ENCODE measurements around the gene PPIE. TPM values are rescaled to one million over a fixed set of nuclear protein-coding genes. Genes with fewer than 3 reads are reported as not detected.

Gene PPIE
- total and polyA plus RNA-seq, 4 donors = 28.4 to 55.9 (median 50.2) TPM

DNA sequence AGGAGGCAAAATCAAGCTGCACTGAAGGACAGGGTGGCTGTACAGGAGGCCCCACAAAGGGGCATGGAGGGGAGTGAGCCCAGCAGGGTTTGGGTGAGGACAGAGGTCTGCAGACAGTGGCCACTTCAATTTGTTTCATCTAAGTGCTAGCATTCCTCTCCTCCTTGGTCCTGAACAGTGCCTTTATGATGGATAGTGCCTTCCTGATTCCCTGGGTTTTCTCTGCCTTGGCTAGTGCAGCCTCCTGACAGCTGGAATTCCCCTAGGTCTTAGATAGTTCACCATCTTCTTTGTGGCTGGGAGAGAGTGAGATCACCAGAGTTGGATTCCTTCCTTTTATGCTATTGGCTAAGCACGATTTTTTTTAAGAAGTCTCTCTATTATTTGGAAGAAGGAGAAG lies 43.7 kb upstream of the PPIE start:
- Histone ChIP-seq H3K27me3 (ENCODE audit: control insufficient read depth, insufficient read depth, low read length) (peaks cover 30% of the 10 kb centered on the region), H3K27ac (ENCODE audit: low read depth, low read length) (no peak overlapping the region), H3K9me3 (ENCODE audit: control insufficient read depth, insufficient read depth, low read length) (no peaks in the 10 kb centered on the region), H3K36me3 (ENCODE audit: control insufficient read depth, insufficient read depth, low read length) (no peaks in the 10 kb centered on the region), H3K4me3 (ENCODE audit: low read depth, low read length) (no peak overlapping the region), H3K4me1 (ENCODE audit: control insufficient read depth, insufficient read depth, low read length) (peaks cover 27% of the 10 kb centered on the region)
- no CpG with 5 or more reads among the region's 1 CpG for WGBS (ENCODE audit: insufficient coverage)
- no peak for DNase-seq (ENCODE audit: low read depth in 4 of 6, low spot score in 6 of 6)

GRCh38 chr1:39696448-39696847 lies 42.2 kb upstream of the PPIE start:
- peaks cover 20% of the 10 kb centered on the region for H3K27me3 ChIP-seq (ENCODE audit: control insufficient read depth, insufficient read depth, low read length)
- no peak for DNase-seq (ENCODE audit: low read depth in 4 of 6, low spot score in 6 of 6)
- WGBS (ENCODE audit: insufficient coverage) = no CpG with 5 or more reads among the region's 1 CpG
- H3K36me3 ChIP-seq (ENCODE audit: control insufficient read depth, insufficient read depth, low read length) = no peaks in the 10 kb centered on the region
- no peak overlapping the region for H3K4me3 ChIP-seq (ENCODE audit: low read depth, low read length)
- no peak overlapping the region for H3K27ac ChIP-seq (ENCODE audit: low read depth, low read length)
- peaks cover 18% of the 10 kb centered on the region for H3K4me1 ChIP-seq (ENCODE audit: control insufficient read depth, insufficient read depth, low read length)
- H3K9me3 ChIP-seq (ENCODE audit: control insufficient read depth, insufficient read depth, low read length) = no peaks in the 10 kb centered on the region

DNA sequence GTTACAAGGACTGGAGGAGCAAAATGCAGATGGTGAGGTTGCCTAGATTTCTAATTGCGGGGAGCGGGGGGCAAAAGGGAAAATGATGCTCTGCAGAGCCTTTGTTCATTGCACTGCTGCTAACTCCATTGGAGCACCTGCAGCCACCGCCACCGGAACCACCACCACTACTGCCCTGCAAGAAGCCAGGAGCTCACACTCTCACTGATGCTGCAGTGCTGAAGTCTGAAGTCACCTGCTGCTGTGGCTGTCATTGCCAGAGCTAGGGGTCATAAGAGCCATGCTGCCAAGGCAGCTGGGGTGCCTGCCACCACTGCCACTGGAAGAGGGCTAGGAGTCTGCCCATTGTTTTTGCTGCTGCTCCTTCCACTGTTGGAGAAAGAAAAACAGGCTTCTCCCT lies 40.1 kb upstream of the PPIE start:
- Histone ChIP-seq H3K4me3 (ENCODE audit: low read depth, low read length) (no peak overlapping the region), H3K4me1 (ENCODE audit: control insufficient read depth, insufficient read depth, low read length) (peaks cover 11% of the 10 kb centered on the region), H3K36me3 (ENCODE audit: control insufficient read depth, insufficient read depth, low read length) (no peaks in the 10 kb centered on the region), H3K27ac (ENCODE audit: low read depth, low read length) (no peak overlapping the region), H3K27me3 (ENCODE audit: control insufficient read depth, insufficient read depth, low read length) (peaks cover 2% of the 10 kb centered on the region), H3K9me3 (ENCODE audit: control insufficient read depth, insufficient read depth, low read length) (no peaks in the 10 kb centered on the region)
- no peak for DNase-seq (ENCODE audit: low read depth in 4 of 6, low spot score in 6 of 6)
- 84% methylated on average over 4 of the region's 4 CpGs for WGBS (ENCODE audit: insufficient coverage)

DNA sequence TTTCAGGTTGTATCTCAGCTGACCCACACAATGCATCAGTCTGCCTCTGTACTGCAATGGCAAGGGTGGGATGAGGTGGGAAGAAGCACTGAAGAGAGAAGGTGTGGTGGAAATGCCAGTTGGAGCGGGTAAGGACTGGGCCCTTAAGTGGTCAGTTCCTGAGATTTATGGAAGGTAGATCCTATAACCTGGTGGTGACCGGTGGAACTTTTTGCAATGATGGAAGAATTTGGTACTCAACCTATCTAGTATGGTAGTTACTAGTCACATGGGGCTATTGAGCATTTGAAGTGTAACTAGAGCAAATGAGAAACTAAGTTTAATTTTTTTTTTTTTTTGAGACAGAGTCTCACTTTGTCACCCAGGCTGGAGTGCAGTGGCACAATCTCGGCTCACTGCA lies 39.3 kb upstream of the PPIE start:
- Histone ChIP-seq H3K36me3 (ENCODE audit: control insufficient read depth, insufficient read depth, low read length) (no peaks in the 10 kb centered on the region), H3K27ac (ENCODE audit: low read depth, low read length) (no peak overlapping the region), H3K4me3 (ENCODE audit: low read depth, low read length) (no peak overlapping the region), H3K4me1 (ENCODE audit: control insufficient read depth, insufficient read depth, low read length) (peaks cover 11% of the 10 kb centered on the region), H3K9me3 (ENCODE audit: control insufficient read depth, insufficient read depth, low read length) (no peaks in the 10 kb centered on the region), H3K27me3 (ENCODE audit: control insufficient read depth, insufficient read depth, low read length) (peaks cover 2% of the 10 kb centered on the region)
- no peak for DNase-seq (ENCODE audit: low read depth in 4 of 6, low spot score in 6 of 6)
- WGBS (ENCODE audit: insufficient coverage) = 100% methylated on average over 2 of the region's 3 CpGs

GRCh38 chr1:39700348-39700747 lies 38.3 kb upstream of the PPIE start:
- H3K27me3 ChIP-seq (ENCODE audit: control insufficient read depth, insufficient read depth, low read length) = peaks cover 2% of the 10 kb centered on the region
- WGBS (ENCODE audit: insufficient coverage) = 0% methylated on average over 1 of the region's 3 CpGs
- no peaks in the 10 kb centered on the region for H3K36me3 ChIP-seq (ENCODE audit: control insufficient read depth, insufficient read depth, low read length)
- H3K4me1 ChIP-seq (ENCODE audit: control insufficient read depth, insufficient read depth, low read length) = peaks cover 11% of the 10 kb centered on the region
- no peak overlapping the region for H3K4me3 ChIP-seq (ENCODE audit: low read depth, low read length)
- H3K9me3 ChIP-seq (ENCODE audit: control insufficient read depth, insufficient read depth, low read length) = no peaks in the 10 kb centered on the region
- no peak for DNase-seq (ENCODE audit: low read depth in 4 of 6, low spot score in 6 of 6)
- no peak overlapping the region for H3K27ac ChIP-seq (ENCODE audit: low read depth, low read length)

- Histone ChIP-seq H3K27ac (ENCODE audit: low read depth, low read length) (no peak overlapping the region), H3K36me3 (ENCODE audit: control insufficient read depth, insufficient read depth, low read length) (no peaks in the 10 kb centered on the region), H3K9me3 (ENCODE audit: control insufficient read depth, insufficient read depth, low read length) (no peaks in the 10 kb centered on the region), H3K4me1 (ENCODE audit: control insufficient read depth, insufficient read depth, low read length) (peaks cover 11% of the 10 kb centered on the region), H3K27me3 (ENCODE audit: control insufficient read depth, insufficient read depth, low read length) (peaks cover 2% of the 10 kb centered on the region), H3K4me3 (ENCODE audit: low read depth, low read length) (peak overlapping the region; percentile 14)
- peak in 2 of 6 donors; percentile 55 to 57 for DNase-seq (ENCODE audit: low read depth in 4 of 6, low spot score in 6 of 6)
- WGBS (ENCODE audit: insufficient coverage) = 0% methylated on average over 4 of the region's 12 CpGs
These were observed 37.6 kb upstream of the PPIE start for GRCh38 chr1:39701049-39701439.

DNA sequence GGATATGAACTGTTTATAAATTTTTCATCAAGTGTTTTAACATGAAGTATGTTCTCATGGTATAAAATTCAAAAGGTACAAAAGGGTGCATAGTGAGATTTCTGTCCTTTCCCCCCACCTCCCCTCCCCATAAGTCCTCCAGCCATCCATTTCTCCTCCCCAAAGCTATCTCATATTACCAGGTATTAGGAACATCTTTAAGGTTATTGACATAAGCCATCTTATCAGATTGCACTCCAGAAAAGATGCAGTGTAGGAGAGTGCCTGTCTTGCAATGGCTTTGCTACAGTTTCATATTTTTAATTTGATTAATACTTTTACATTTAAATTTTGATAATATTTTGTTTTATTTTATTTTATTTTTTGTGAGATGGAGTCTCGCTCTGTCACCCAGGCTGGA lies 33.9 kb upstream of the PPIE start:
- WGBS (ENCODE audit: insufficient coverage) = no CpG with 5 or more reads among the region's 1 CpG
- DNase-seq (ENCODE audit: low read depth in 4 of 6, low spot score in 6 of 6) = no peak
- Histone ChIP-seq H3K27me3 (ENCODE audit: control insufficient read depth, insufficient read depth, low read length) (no peaks in the 10 kb centered on the region), H3K4me1 (ENCODE audit: control insufficient read depth, insufficient read depth, low read length) (peaks cover 11% of the 10 kb centered on the region), H3K27ac (ENCODE audit: low read depth, low read length) (no peak overlapping the region), H3K36me3 (ENCODE audit: control insufficient read depth, insufficient read depth, low read length) (no peaks in the 10 kb centered on the region), H3K4me3 (ENCODE audit: low read depth, low read length) (no peak overlapping the region), H3K9me3 (ENCODE audit: control insufficient read depth, insufficient read depth, low read length) (no peaks in the 10 kb centered on the region)

DNA sequence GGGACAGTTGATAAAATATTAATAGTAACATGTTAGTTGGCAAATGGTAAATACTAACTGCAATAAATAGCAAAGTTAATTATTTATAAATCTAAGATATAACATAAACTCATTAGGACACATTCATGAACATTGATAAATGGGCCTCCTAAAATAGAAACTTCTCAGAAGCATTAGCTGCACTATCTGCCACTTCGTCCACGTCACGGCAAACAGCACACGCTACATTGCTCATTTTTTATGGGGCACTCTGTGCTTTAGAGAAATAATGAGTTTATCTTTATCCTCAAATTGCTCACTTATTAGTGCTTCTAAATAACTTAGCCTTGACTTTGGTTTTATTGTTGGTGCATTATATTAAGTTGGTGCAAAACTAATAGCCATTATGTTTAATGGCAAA lies 31.2 kb upstream of the PPIE start:
- no CpG with 5 or more reads among the region's 4 CpGs for WGBS (ENCODE audit: insufficient coverage)

GRCh38 chr1:39711104-39711965 lies 27.3 kb upstream of the PPIE start:
- Histone ChIP-seq H3K9me3 (ENCODE audit: control insufficient read depth, insufficient read depth, low read length) (no peaks in the 10 kb centered on the region), H3K27me3 (ENCODE audit: control insufficient read depth, insufficient read depth, low read length) (no peaks in the 10 kb centered on the region), H3K27ac (ENCODE audit: low read depth, low read length) (no peak overlapping the region), H3K4me1 (ENCODE audit: control insufficient read depth, insufficient read depth, low read length) (no peaks in the 10 kb centered on the region), H3K4me3 (ENCODE audit: low read depth, low read length) (no peak overlapping the region), H3K36me3 (ENCODE audit: control insufficient read depth, insufficient read depth, low read length) (no peaks in the 10 kb centered on the region)
- 59% methylated on average over 11 of the region's 12 CpGs for WGBS (ENCODE audit: insufficient coverage)
- no peak for DNase-seq (ENCODE audit: low read depth in 4 of 6, low spot score in 6 of 6)

More for the DNA sequence above, 31.2 kb upstream of the PPIE start:
- Histone ChIP-seq H3K27me3 (ENCODE audit: control insufficient read depth, insufficient read depth, low read length) (no peaks in the 10 kb centered on the region), H3K36me3 (ENCODE audit: control insufficient read depth, insufficient read depth, low read length) (no peaks in the 10 kb centered on the region), H3K4me3 (ENCODE audit: low read depth, low read length) (no peak overlapping the region), H3K27ac (ENCODE audit: low read depth, low read length) (no peak overlapping the region), H3K9me3 (ENCODE audit: control insufficient read depth, insufficient read depth, low read length) (no peaks in the 10 kb centered on the region), H3K4me1 (ENCODE audit: control insufficient read depth, insufficient read depth, low read length) (no peaks in the 10 kb centered on the region)
- DNase-seq (ENCODE audit: low read depth in 4 of 6, low spot score in 6 of 6) = peak in 1 of 6 donors; percentile 14

- no peaks in the 10 kb centered on the region for H3K4me1 ChIP-seq (ENCODE audit: control insufficient read depth, insufficient read depth, low read length)
- H3K27ac ChIP-seq (ENCODE audit: low read depth, low read length) = no peak overlapping the region
- 73% methylated on average over 4 of the region's 6 CpGs for WGBS (ENCODE audit: insufficient coverage)
- DNase-seq (ENCODE audit: low read depth in 4 of 6, low spot score in 6 of 6) = no peak
- H3K27me3 ChIP-seq (ENCODE audit: control insufficient read depth, insufficient read depth, low read length) = peaks cover 2% of the 10 kb centered on the region
- no peaks in the 10 kb centered on the region for H3K36me3 ChIP-seq (ENCODE audit: control insufficient read depth, insufficient read depth, low read length)
- H3K4me3 ChIP-seq (ENCODE audit: low read depth, low read length) = no peak overlapping the region
- no peaks in the 10 kb centered on the region for H3K9me3 ChIP-seq (ENCODE audit: control insufficient read depth, insufficient read depth, low read length)
These were observed 26.7 kb upstream of the PPIE start for GRCh38 chr1:39711966-39712340.
